8988T (cell line): ENCODE results near the gene LTBP1.

Experiments
- DNase-seq: peaks from one replicate; pipeline ENCODE4 v3.0.0; 2011

Gene LTBP1

DNA sequence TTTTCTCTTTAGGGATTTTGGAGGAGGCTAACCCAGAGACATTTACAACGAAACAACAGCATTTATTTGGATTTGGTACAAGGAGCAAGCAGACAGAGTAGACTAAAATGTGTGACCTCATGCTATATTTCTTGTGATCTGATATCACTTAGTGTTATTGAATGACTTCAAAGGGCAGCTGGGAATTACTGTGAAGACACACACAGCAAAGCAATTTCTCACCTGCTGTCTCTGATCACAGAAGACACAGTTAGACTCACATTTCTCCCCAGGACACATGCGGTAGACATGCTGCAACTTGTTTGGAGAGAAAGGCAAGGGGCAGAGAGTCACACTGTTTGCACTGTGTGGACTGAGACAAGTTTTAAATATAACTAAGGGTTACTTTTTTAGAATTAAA is 67.5 kb downstream of the LTBP1 start:
- no peak for DNase-seq

DNA sequence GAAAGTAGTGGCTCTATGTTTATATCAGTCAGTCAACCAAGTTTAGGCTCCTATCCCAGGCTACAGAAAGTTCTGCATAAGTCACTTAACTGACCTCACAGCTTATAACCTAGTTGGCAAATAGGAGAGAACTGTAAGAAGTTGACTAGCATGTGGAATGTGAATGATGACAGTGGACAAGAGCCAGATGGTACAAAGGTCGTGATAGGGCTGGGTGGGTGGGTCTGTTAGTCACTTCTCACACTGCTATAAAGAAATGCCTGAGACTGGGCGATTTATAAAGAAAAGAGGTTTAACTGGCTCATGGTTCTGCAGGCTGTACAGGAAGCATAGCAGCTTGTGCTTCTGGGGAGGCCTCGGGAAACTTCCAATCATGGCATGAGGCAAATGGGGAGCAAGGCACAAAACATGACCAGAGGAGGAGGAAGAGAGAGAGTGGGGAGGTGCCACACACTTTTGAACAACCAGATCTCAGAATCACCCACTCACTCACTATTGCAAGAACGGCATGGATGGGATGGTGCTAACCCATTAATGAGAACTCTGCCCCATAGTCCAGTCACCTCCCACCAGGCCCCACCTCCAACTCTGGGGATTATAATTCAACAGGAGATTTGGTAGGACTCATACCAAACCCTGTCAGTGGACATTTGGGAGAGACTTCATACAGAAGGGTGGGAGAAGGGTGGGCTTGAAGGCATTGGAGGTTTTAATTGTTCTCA is 68.8 kb downstream of the LTBP1 start:
- DNase-seq: no peak

DNA sequence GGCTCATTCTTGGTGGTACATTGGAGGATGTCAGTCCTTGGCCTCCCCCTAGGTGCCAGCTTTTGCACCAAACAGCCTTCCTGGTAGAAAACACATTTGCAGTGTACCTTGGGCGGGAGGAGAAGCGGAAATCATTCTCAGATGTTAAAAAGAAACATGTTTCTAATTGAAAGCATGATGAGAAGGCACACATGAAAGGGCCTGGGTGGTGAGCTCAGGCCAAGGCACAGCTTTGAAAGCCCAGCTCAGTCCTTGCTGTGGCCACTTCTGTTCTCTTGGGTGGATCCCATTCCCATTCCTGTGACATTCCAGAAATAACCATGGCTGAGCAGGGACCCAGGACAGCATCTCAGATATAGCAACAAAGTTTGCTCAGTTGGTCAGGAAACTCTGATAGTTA is 71.5 kb downstream of the LTBP1 start:
- no peak for DNase-seq

DNA sequence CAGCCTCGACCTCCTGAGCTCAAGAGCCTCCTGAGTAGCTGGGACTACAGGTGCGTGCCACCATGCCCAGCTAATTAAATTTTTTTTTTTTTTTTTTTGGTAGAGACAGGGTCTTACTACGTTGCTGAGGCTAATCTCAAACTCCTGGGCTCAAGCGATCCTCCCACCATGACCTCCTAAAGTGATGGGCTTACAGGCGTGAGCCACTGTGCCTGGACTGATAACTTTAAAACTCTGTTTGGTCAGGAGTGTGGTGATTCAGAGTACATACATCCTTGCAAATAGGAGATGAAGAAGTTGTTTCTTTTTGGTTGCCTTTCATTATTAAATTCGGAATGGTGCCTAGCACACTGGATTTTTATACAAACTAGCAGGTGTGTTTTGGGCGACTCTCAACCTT is 73.0 kb downstream of the LTBP1 start:
- DNase-seq: no peak

DNA sequence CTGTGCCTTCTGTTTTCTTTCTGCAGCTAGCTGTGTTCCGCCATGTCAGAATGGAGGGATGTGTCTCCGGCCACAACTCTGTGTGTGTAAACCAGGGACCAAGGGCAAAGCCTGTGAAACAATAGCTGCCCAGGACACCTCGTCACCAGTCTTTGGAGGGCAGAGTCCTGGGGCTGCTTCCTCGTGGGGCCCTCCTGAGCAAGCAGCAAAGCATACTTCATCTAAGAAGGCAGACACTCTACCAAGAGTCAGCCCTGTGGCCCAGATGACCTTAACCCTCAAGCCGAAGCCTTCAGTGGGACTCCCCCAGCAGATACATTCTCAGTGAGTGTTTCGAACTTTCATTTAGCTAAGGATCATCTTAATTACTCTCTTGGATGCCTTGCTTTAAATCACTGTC is 74.1 kb downstream of the LTBP1 start:
- no peak for DNase-seq

DNA sequence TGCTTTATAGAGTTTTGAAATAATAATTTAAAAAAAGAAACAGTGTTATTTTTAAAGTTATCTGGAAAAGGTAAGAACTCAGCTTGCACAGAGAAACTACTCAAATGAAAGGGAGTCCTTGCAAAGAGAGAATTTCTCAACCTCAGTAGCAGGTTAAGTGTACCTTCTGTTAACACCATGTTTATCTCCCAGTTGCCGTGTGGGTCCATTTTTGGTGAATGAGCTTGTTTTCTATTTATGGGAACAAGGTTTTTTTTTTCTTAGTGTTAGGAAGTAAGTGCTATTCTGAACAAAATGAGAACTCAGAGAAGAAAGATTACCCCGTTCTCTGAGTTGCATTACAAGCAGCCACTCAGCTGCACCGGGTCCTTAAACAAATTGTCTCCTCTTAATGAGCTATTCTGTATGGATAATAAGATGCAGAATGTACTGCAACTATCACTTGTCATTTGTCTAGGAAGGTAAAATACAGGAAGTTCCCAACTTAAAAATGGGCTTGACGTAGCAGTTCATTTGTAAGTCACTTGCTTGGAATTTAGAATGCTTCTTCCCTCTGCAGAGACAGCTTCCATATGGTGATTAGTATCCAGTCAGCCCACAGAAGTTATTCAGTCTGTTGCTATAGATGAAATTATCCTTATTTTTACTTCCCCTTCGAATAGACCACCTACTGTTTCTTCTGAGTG is 74.9 kb downstream of the LTBP1 start:
- DNase-seq: no peak

DNA sequence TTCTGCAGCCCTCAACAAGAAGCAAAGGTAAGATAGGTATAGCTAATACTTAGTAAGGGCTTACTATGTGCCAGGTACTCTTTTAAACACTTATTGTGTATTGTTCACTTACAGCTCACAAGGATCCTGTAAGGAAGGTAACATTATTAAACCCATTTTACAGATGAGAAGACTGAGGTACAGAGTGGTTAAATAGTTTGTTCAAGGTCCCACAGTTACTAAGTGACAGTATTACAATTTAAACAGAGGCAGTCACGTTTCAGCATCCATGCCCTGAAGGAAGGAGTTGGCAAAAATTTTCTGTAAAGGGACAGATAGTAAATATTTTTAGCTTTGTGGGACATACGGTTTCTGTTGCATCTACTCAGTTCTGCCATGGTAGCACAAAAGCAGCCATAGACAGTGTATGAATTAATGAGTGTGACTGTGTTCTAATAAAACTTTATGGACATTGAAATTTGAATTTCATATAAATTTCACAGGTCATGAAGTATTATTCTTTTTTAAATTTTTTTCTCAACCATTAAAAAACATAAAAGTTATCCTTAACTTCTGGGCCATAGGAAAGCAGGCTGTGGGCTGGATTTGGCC is 75.7 kb downstream of the LTBP1 start:
- no peak for DNase-seq

DNA sequence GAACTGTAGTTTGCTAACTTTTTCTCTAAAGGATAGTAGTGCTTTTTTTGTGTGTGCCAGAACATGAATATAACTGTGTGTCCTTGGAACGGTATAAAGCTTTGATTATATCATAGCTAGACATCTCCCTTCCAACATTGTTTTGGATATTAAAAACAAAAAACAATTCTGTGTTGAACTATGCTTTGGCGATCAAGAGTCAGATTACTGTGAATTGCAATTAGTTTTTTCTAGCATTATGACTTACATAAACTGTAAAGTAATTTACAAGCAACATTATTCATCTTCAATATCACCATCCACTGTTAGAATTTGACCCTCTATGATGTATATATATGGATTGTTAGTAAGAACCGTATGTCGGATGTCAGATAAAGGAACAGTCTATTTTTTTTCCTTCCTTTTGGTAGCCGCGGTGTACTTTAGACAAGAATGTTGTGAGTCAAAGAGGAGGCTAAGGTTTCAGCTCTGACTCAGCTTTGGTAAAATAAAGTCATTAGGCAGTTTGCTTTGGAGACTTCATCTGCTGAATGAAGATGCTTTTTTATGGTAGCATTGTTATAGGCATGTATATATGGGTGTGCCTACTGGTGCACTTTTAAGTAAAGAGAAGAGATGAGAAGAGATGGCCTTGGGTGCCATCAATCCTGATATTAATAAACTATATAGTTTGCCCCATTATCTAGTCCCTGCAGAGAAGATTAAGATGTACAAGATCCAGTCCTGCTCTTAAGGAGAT is 76.4 kb downstream of the LTBP1 start:
- no peak for DNase-seq

DNA sequence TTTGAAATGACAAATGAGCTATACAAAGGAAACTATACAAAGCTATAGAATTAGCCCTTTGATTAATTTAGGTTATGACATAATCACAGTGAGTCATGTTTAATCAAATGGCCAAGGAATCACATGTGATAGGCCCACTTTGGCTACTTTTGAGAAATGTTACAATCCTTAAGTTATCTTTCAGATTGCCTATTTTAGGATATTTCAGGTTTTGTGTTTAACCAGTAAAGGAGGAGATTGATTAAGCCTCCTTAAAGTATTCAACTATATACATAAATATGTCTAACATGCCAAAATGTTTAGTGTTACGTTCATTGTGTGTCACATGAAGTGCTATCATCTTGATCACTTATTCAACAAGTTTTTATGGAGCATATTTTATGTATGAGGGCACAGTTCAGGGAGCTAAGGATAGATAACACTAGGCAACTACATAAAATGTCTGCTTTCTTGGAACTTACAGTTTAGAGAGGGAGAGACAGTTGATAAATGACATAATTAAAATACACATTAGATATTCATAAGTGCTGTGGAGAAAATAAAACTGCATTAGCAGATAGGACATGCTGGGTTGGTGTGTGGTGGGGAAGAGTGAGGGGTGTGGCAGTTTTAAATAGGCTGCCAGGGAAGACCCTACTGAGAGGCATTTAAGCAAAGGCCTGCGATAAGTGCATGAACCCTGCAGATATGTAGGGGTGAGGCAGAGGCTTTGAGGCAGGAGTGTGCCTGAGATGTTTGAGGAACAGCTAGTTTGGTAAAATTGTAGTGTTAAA is 77.2 kb downstream of the LTBP1 start:
- no peak for DNase-seq

DNA sequence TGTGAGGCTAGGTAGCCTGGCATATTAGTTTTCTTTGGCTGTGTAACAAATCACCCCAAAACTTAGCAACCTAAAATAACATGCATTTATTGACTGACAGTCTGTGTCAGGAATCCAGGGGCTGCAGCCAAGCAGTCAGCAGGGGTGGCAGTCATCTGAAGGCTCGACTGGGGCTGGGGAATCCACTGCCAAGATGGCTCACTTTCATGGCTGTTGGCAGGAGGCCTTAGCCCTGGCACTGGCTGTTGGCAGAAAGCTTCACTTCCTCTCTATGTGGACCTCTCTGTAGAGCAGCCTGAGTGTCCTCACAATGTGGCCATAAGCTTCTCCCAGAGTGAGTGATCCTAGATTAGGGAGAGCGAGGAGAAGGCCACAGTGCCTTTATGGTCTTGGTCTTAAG is 78.0 kb downstream of the LTBP1 start:
- no peak for DNase-seq

DNA sequence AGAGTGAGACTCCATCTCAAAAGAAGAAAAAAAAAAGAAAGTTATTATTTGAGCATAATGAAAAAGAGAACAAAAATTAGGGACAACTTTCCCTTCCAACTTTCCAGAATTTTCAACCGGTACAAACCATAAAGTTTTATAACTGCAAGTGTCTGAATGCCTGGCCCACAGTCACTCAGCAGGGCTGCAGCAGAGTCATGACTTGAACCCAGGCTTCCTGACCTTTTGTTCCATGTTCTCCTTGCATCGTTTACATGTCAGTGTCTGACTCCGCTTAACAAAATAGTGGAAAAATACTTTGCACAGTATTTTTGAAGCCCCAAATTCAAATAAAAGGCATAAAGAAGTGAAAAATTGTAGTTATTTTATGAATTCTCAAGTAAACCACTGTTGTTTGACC is 82.7 kb downstream of the LTBP1 start:
- no peak for DNase-seq

DNA sequence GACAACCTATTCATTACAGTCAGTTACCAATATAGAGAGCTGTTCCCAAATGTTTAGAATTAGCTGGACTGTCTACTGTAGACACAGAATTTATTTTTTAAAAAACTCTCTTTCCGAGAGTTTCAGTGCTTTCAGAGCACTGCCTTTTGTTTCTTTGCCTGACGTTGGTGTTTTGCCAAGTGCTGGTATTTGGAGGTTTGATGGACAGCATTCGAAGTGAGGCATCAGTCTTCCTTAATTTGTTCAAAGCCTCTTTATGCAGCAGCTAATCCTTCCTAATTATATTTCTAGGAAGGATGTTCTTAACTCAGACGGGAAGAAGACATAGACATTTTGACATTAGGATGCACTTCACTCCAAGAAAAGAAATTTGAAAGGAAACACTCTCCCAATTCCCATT is 83.2 kb downstream of the LTBP1 start:
- no peak for DNase-seq

DNA sequence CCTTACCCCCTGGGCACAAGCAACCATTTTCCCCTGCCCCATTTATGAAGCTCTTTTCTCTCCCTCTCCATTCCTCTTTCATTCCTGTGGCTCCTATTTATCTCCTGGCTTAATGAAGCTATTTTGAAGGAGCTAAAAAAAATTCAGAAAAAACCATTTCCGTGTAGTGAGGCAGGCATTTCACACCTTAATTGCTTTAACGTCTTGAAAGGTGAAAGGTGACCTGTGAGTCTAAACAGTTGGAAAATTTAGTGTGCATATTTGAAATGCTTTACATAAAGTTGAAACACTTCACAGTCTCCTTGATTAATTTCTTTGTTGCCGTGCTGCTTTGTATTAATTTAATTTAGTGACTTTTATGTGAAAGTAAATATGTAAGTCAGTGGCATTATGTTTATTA is 83.6 kb downstream of the LTBP1 start:
- DNase-seq: no peak

DNA sequence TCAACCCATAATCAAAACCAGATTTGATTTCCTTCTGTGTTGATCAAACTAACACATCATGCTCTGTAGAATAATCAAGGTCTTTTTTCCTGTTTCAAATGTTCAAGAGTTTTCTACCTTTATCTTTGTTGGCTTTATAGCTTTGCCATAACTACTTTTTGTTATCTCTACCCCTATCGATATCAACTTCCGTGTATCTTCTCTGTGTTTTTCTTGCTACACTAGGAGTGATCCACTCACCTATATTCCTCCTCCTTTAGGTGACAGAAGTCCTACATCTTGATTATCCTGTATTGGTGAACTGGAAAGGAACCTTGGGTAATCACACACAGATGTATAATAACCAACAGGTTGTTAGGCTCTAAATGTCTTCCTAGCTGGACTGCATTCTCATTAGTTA is 85.5 kb downstream of the LTBP1 start:
- DNase-seq: no peak

DNA sequence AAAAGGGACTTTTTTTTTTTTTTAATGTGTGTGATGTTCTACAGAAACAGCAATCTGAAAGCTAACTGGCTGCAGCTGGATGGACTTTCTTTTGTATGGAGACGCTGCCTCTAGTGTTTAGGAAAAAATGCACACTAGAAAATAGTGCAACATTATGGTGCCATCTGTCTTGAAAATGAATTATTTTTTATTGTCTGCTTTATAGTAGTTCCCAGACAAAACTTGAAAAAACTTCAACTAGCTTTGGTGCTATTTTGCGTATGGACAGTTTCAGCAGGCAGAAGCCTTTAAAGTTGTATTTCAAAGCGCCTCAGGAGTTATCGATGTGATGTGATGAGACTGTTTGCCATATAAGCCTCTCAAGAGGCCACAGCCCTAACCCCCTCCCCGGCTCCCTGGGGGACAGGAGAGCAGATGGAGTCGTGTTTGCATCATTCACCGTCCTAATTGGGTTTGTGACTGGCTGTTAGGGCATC is 86.9 kb downstream of the LTBP1 start:
- no peak for DNase-seq

DNA sequence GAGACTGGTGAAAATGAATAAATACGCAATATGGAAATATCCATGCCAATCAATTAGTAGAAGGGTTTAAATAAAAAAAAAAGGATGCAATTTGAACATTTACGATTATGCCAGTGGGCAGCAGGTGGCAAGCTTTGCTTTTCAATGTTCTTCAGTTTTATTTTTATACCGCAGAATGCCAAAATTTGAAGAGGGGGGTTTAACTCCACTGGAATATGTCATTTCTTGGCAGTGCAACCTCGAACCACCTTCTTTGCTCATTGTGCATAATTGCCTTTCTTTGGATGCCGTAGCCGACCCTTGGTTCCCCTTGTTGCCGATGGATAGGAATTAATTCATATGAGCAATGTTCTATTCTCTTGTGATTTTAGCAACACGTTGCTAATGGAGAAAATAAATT is 88.0 kb downstream of the LTBP1 start:
- no peak for DNase-seq

DNA sequence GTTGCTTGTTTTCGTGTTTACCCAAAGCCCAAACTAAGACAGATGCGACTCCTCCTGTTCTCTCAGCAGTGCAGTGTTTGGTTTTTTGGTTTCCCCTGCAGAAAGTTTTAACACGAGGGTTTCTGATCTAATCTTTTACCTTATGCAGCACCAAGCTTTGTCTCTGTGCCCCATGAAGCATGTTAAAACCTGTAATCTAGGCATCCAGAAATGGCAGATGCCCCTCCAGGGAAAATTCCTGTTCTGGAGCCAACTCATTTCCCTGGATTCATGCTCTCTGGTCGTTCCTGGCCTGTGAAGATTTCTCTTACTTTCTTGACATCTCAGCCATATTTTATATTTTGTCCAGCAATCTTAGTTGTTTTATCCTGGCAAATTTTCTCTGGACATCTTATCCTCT is 91.5 kb downstream of the LTBP1 start:
- DNase-seq: no peak

DNA sequence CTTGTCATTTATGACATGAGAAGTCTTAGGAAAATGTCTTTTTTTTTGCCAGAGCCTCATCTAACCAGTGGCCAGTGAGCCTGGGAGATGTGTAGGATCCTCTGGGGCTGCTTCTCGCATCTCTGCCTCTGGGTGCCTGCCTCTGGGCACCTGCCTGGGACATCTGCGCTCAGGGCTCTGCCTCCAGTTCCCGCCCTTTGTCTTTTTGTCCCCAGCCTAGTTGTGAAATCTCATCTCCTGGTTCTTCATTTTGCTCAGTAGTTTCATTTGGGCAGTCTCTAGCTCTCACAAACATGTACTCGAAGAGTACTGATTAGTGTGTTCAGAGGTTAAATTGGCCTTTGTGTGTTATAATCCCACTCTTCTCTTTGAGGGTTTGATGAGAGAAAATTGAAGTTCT is 92.0 kb downstream of the LTBP1 start:
- no peak for DNase-seq

DNA sequence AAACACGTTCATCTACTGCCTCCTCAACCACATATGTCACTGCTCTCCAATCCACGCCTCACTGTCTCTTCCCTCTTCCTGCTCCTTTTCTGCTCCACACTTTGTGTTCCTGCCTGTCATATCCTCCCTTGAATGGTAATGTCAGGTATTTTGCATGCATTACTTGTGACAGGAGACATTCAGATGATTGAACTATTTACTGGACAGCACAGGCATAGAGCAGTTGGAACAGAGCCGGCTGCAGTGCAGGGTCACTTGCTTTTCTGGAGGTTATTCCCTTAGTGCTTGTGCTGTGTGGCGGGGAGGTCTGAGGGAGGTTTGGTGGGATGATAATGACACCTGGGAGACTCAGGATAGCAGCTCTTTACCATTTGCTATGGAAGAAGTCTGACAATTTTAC is 93.8 kb downstream of the LTBP1 start:
- no peak for DNase-seq

DNA sequence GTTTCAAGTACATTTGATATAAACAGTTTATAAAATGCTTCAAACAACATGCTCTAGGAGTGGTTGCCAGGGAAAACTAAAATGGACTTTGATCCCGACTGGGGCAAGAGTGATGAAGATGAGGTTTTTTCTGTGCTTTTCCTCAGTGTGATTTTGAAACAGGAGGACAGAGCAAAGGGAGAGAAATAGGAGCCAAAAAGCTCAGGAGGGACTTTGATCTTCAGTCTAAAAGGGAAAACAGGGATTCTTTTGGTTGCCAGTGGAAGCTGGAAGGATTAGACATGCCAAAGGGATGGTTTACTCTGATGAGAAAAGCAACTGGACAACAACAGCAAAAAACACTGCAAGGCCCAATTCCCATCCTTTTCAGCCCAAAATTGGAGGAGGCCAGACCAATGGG is 95.5 kb downstream of the LTBP1 start:
- no peak for DNase-seq

DNA sequence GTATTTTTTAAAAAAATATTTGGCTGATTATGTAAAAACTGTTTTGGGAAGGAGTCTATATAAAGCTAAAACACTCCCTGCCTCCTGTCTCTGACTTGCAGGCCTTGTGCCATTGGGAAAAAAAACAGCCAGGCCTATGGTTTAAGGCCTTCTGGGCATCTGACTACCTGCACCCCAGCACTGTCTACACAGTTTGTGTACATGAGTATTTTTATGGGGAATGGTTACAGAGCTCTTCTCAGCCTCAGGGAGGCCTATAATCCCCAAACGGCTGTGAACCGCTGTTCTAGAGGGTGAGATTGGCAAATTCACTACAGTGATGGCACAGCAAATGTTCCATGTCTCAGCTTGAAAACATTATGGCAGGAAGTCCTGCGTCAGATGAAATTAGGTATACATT is 96.1 kb downstream of the LTBP1 start:
- no peak for DNase-seq

DNA sequence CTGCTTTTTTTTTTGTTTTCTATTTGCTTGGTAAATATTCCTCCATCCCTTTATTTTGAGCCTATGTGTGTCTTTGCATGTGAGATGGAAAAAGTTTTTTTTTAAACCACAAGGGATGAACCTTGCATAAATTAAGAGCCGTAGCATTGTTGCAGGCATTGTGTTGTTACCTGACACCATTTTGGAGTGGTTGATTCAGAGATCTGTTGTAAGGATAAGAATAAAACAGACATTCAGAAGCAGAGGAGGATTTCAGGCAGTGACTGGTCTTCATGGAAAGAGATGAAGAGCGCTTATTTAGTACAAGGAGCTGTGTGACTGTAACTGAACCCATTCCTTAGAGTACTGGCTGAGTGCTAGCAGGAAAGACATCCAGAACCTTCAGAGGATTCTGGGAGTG is 101.2 kb downstream of the LTBP1 start:
- DNase-seq: no peak
